Measurements from ENCODE around the gene TIMM13.

Gene TIMM13

GRCh38 chr19:2382530-2383222, 44.7 kb downstream of the TIMM13 start:
- no peak for DNase-seq
- no peak for ATAC-seq

- no peak for DNase-seq
These were observed 46.1 kb downstream of the TIMM13 start for GRCh38 chr19:2381148-2381820.

GRCh38 chr19:2380567-2380966, 46.8 kb downstream of the TIMM13 start:
- DNase-seq (no peak), ATAC-seq (no peak)

More at GRCh38 chr19:2381148-2381820, 46.1 kb downstream of the TIMM13 start:
- no peak for ATAC-seq

GRCh38 chr19:2376784-2377519, 50.4 kb downstream of the TIMM13 start:
- DNase-seq (no peak), ATAC-seq (no peak)
